ENCODE measurements around the gene PTPRE. TPM values are rescaled to one million over a fixed set of nuclear protein-coding genes. Genes with fewer than 3 reads are reported as not detected.

Gene PTPRE
- total RNA-seq, 2 donors from 2014 or later, result 32.7 to 54.1 TPM

- ATAC-seq (replicated peaks), result no peak
- no peak overlapping the region for H3K27ac Mint-ChIP-seq
- H3K4me1 Mint-ChIP-seq, result no peaks in the 10 kb centered on the region
- no peaks in the 10 kb centered on the region for H3K36me3 Mint-ChIP-seq (ENCODE audit: low read depth)
- H3K27me3 Mint-ChIP-seq, result peaks cover 9% of the 10 kb centered on the region
- H3K4me3 Mint-ChIP-seq, result no peak overlapping the region
- H3K9me3 Mint-ChIP-seq, result no peaks in the 10 kb centered on the region
These were observed 17.2 kb upstream of the PTPRE start for GRCh38 chr10:127889605-127890195.

GRCh38 chr10:127890216-127890615, 16.7 kb upstream of the PTPRE start:
- Mint-ChIP-seq H3K36me3 (ENCODE audit: low read depth) (no peaks in the 10 kb centered on the region), H3K27me3 (peaks cover 9% of the 10 kb centered on the region), H3K27ac (no peak overlapping the region), H3K9me3 (no peaks in the 10 kb centered on the region), H3K4me1 (no peaks in the 10 kb centered on the region), H3K4me3 (no peak overlapping the region)
- no peak for ATAC-seq (replicated peaks)

DNA sequence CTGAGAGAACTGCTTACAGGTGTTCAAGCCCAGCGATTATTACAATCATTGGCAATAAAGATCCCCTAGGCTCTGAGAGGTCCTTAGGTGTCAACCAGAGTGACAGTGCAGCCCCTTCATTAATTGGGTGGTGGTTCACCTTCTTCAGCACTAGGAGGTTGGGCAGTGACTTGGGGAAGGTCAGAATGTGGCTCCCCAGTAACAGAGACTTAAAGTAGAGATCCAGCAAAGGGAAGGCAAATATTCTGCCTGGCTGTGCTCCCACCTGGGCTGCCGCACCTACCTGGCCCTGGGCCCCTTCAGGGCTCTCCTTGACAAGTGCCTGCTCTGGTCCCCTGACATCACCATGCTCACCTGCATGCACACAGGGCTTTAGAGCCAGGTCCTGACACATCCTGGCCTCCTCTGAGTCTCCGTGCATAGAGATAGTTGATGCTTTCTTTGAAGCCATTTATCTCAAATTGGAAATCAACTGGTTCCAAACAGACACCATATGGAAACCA, 16.0 kb upstream of the PTPRE start:
- no peak overlapping the region for H3K4me3 Mint-ChIP-seq
- H3K4me1 Mint-ChIP-seq, result no peaks in the 10 kb centered on the region
- no peaks in the 10 kb centered on the region for H3K36me3 Mint-ChIP-seq (ENCODE audit: low read depth)
- no peaks in the 10 kb centered on the region for H3K9me3 Mint-ChIP-seq
- no peak for ATAC-seq (replicated peaks)
- peaks cover 7% of the 10 kb centered on the region for H3K27me3 Mint-ChIP-seq
- no peak overlapping the region for H3K27ac Mint-ChIP-seq

- Mint-ChIP-seq H3K9me3 (no peaks in the 10 kb centered on the region), H3K4me1 (no peaks in the 10 kb centered on the region), H3K27me3 (peaks cover 3% of the 10 kb centered on the region), H3K36me3 (ENCODE audit: low read depth) (no peaks in the 10 kb centered on the region), H3K27ac (no peak within 1 kb of the TSS), H3K4me3 (no peak within 1 kb of the TSS)
- ATAC-seq (replicated peaks), result no peak
These were observed 14.2 kb upstream of the PTPRE start, which contains the start of gene CLRN3 for GRCh38 chr10:127892743-127893142. Gene CLRN3, minus strand, starts transcription at chr10:127892941. Its CDS starts 157 bp downstream, at chr10:127892784.

DNA sequence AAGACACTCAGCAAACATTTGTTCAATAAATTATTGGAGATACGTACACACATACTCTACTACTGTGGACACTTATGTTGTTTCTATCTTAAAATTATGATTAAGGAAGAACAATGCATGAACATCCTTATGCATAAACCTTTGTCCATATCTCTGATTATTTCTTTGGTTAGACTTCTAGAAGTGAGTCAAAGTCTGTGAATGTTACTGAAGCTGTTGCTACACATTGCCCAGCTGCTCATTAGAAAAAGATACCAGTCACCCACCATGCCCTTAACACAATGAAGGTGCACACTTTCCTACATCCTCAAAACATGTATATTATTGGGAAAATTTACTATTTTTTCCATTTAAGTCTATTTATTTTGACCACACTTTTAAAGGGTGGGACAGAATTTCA, 12.8 kb upstream of the PTPRE start:
- Mint-ChIP-seq H3K36me3 (ENCODE audit: low read depth) (no peaks in the 10 kb centered on the region), H3K4me1 (no peaks in the 10 kb centered on the region), H3K27ac (no peak overlapping the region), H3K9me3 (no peaks in the 10 kb centered on the region), H3K4me3 (no peak overlapping the region), H3K27me3 (peaks cover 8% of the 10 kb centered on the region)
- ATAC-seq (replicated peaks), result no peak

DNA sequence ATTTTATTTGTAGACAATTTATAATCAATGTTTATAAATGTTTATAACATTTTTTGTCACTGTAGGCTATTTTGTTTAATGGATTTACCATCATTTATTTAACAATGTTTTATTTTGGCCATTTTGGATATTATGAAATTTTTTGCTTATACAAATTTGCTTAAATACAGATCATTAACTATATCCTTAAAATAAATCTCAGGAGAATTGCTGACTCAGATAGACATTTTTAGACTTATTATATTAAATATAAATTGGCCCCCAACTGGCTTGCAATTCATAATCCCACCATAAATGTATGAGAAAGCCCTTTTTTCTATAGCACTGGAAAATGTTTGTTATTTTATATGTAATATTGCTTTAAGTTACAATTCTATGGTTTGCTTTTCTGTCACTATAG, 10.3 kb upstream of the PTPRE start:
- H3K27ac Mint-ChIP-seq, result no peak overlapping the region
- ATAC-seq (replicated peaks), result no peak
- no peaks in the 10 kb centered on the region for H3K4me1 Mint-ChIP-seq
- H3K27me3 Mint-ChIP-seq, result peaks cover 18% of the 10 kb centered on the region
- H3K9me3 Mint-ChIP-seq, result no peaks in the 10 kb centered on the region
- no peaks in the 10 kb centered on the region for H3K36me3 Mint-ChIP-seq (ENCODE audit: low read depth)
- no peak overlapping the region for H3K4me3 Mint-ChIP-seq

- H3K4me1 Mint-ChIP-seq, result no peaks in the 10 kb centered on the region
- no peak for ATAC-seq (replicated peaks)
- no peak overlapping the region for H3K27ac Mint-ChIP-seq
- H3K4me3 Mint-ChIP-seq, result no peak overlapping the region
- H3K36me3 Mint-ChIP-seq (ENCODE audit: low read depth), result no peaks in the 10 kb centered on the region
- peaks cover 18% of the 10 kb centered on the region for H3K27me3 Mint-ChIP-seq
- no peaks in the 10 kb centered on the region for H3K9me3 Mint-ChIP-seq
These were observed 9.7 kb upstream of the PTPRE start for GRCh38 chr10:127897177-127897576.

DNA sequence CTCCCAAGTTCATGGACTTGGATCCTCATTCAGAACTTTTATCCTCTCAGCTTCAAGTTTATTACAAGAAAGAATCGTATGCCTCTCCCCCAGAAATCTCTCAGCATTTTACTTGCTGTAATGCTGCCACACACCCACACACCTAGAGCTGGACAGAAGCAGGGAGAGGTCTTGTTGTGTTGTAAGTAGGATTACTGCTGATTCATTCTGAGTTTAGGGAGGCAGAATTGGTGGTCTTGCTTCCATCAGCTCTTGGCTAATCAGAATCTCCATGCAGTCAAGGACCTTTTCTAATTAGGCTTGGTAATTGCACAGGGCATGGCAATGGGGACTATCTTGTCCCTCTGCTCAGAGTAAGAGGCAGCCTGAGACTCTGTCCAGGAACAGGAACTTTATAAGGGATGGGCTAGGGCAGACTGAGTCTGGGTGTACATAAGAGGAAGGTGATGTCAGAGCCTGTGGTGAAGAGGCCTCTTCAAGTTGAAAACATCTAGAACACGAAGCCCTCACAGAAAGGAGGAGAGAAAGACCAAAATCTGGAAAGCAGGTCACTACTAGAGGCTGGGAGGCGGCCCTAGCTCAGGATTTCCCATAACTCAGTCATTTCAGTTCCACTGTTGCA, 7.0 kb upstream of the PTPRE start:
- ATAC-seq (replicated peaks), result peak; percentile 50
- H3K27me3 Mint-ChIP-seq, result peaks cover 28% of the 10 kb centered on the region
- H3K9me3 Mint-ChIP-seq, result no peaks in the 10 kb centered on the region
- no peak overlapping the region for H3K27ac Mint-ChIP-seq
- H3K36me3 Mint-ChIP-seq (ENCODE audit: low read depth), result no peaks in the 10 kb centered on the region
- no peak overlapping the region for H3K4me3 Mint-ChIP-seq
- no peaks in the 10 kb centered on the region for H3K4me1 Mint-ChIP-seq

- H3K36me3 Mint-ChIP-seq (ENCODE audit: low read depth), result no peaks in the 10 kb centered on the region
- H3K27me3 Mint-ChIP-seq, result peaks cover 32% of the 10 kb centered on the region
- no peak for ATAC-seq (replicated peaks)
- no peak overlapping the region for H3K4me3 Mint-ChIP-seq
- H3K9me3 Mint-ChIP-seq, result no peaks in the 10 kb centered on the region
- no peak overlapping the region for H3K27ac Mint-ChIP-seq
- no peaks in the 10 kb centered on the region for H3K4me1 Mint-ChIP-seq
These were observed 3.1 kb upstream of the PTPRE start for GRCh38 chr10:127903789-127904188.

DNA sequence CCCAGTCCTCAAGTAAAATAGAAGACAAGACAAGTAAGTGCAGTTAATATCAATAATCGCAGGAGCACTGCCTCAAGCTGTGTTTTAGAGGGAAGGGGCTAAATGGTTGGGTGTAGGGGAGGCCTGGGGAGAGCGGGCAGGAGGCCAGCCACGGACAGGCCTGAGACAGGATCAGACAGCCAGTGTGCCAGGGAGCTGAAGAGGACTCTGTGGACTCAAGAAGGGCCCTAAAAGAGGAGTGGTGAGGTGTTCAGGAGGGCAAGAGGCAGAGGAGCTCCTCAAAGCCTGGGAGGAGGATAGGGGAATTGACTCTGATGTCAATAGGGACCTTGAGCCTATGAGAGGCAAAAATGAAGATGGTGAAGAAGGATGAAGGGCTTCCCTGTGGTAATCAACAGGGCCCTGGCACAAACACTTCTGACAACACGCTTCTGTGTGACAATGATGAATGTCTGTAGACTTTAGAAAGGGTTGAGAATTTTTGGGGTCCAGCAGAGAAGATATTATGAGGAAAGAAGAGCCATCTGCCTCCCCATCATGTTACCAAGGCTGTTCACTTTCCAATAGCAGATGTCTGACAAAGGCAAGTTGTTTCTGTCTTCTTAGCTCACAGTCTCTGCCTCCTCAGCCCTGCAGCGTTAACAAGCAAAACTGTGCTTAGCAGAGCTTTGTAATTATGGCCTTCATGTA, 2.4 kb upstream of the PTPRE start:
- Mint-ChIP-seq H3K36me3 (ENCODE audit: low read depth) (no peaks in the 10 kb centered on the region), H3K27ac (no peak overlapping the region), H3K9me3 (no peaks in the 10 kb centered on the region), H3K4me3 (no peak overlapping the region), H3K4me1 (no peaks in the 10 kb centered on the region), H3K27me3 (peaks cover 30% of the 10 kb centered on the region)
- ATAC-seq (replicated peaks), result no peak

DNA sequence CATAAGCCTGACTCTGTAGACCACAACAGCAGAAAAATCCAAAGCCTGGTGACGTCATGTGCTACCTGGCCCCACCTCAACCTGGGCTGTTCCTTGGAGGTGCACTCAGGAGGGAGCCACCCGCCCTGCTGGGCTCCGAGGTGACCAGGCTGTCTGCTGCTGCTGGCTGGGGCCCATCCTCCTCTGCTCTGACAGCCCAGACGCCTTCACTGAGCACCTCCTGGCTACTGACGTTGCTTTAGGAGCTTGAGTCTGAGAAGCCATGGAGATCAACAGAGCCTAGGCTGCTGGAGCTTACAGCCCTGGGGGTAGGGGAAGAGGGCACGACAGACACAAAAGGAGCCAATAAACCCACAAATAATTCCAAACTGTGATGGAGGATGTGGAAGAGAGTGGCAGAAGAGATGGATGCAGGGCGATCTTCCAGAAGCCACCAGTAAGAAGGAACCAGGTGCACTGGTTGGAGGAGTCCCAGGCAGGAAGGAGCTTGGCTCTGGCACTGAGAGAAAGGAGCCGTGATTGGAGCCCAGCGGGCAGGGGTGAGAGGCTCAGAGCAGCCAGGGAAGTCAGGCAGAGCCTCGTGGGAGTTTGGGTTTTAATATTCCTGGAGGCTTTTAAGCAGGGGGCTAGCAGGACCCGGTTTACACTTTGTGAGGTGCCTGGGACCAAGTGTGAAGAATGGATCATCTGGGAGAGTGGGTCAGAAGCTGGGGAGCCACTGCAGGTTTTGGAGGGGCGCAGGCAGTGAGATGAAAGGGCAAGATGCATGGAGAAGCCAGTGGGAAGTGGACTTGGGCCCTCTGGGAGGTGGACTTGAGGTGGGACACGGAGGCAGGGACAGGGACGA, 1.7 kb upstream of the PTPRE start:
- Mint-ChIP-seq H3K4me3 (peak overlapping the region; percentile 19), H3K36me3 (ENCODE audit: low read depth) (no peaks in the 10 kb centered on the region), H3K4me1 (no peaks in the 10 kb centered on the region), H3K27me3 (peaks cover 25% of the 10 kb centered on the region), H3K27ac (peak overlapping the region; percentile 23), H3K9me3 (no peaks in the 10 kb centered on the region)
- no peak for ATAC-seq (replicated peaks)

GRCh38 chr10:127905848-127906261, 1.0 kb upstream of the PTPRE start:
- H3K27ac Mint-ChIP-seq, result peak overlapping the region; percentile 23
- no peaks in the 10 kb centered on the region for H3K36me3 Mint-ChIP-seq (ENCODE audit: low read depth)
- peak overlapping the region; percentile 19 for H3K4me3 Mint-ChIP-seq
- no peak for ATAC-seq (replicated peaks)
- H3K9me3 Mint-ChIP-seq, result no peaks in the 10 kb centered on the region
- no peaks in the 10 kb centered on the region for H3K4me1 Mint-ChIP-seq
- H3K27me3 Mint-ChIP-seq, result peaks cover 25% of the 10 kb centered on the region

DNA sequence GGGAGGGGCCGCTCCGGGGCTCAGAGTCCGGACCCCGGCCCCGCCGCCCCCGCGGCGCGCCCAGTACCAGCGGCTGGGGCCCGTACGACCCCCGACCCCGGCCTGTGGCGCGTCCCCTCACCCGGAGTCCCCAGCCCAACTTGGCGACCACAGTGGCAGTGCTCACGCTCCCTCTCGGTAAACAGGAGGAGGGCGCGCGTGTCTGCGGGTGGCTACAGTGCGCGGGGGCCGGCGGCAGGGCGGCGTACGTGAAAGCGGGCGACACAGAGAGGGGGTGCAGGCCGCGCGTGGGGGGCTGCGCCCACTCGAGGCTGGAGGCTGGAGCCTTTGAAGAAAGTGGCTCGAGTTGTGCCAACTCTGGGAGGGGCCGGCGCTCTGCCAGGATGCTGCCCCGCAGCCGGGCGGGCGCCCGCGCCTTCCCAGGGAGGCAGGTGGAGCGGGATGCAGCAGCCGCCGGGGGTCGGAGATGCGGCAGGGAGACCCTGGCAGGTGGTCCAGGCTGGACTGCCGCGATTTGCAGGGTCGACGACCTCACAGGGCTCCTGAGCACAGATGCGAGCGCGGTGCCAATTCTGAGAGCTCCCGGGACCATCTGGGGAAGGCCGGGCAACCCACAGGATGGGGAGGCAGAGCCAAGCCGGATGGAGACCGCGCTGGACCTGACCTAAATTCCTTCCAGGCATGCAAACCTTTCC, 655 bp downstream of the PTPRE start:
- Mint-ChIP-seq H3K4me3 (peak overlapping the region; percentile 17), H3K4me1 (no peaks in the 10 kb centered on the region), H3K9me3 (no peaks in the 10 kb centered on the region), H3K27ac (no peak overlapping the region), H3K36me3 (ENCODE audit: low read depth) (no peaks in the 10 kb centered on the region), H3K27me3 (peaks cover 25% of the 10 kb centered on the region)
- ATAC-seq (replicated peaks), result peak; percentile 37
